DMS153 treated with DMSO at 0.1 percent for 48 hours (cell line): Measurements from ENCODE around the gene RASGRP2.

ENCODE experiments used
- DNase-seq: peaks from one replicate; lab custom pipeline; 2025; ENCODE audit not compliant: unreplicated experiment; lab: John Stamatoyannopoulos, UW

Gene RASGRP2

DNA sequence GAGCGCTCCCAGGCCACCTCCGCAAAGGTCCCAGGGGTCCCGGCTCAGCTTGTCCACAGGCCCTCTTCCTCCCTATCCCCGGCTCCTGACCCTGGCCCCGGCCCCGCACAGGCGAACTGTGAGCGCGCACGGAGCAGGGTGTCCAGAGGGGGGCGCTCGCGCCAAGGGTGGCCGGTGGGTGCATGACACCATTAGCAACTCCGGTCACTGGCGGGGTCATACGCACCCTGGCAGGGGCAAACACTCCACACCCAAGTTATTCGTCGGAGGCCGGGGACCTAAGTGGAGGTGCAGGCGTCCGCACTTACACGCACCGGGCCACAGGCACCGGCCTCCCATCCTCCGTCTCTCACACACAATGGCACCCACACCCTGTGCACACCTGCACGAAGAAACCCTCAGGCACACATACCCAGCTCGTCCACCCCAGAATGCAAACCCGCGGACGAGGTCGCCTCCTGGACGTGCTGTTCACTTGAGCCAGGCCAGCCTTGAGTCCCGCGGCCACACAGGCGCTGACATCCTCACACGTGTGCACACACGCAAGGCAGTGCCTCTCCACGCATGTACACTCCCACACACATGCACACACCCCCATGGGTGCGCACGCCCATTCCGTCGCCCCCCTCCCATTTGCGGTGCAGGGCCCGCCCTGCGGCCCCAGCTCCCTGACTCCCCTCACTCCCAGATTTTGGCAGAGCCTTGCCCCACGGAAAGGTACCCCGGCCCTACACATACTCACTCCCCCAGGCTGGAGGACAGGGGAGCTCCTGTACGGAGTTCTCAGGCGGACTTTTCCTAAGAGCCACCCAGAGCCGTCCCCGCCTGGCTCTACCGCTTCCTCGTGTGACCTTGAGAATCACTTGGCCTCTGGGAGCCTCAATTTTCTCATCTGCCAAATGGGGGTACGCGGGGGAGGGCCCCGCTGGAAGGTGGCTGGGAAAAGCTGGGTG is at the start of gene RASGRP2:
Gene RASGRP2 (minus strand): TSS at position 552 of the 953 bp plus-strand sequence. CDS start 1,276 bp downstream, outside the sequence.
- DNase-seq: no peak

DNA sequence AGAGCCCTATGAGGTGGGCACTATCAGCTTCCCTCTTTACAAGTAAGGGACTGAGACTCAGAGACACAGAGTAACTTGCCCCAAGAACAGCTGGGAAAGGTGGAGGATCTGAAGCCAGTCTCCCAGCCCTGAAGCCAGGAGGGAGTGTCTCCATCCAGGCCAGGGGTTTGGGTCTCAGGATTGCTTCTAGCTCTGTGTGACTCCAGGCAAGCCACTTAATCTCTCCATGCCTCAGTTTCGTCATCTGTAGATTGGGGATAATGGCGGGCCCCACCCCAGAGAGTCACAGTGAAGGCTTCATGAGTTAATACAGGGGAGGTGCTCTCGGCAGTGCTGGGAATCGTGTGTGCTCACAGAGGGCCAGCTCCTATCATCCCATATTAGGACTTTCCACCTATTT is 48.5 kb upstream of the RASGRP2 start:
- DNase-seq: no peak

DNA sequence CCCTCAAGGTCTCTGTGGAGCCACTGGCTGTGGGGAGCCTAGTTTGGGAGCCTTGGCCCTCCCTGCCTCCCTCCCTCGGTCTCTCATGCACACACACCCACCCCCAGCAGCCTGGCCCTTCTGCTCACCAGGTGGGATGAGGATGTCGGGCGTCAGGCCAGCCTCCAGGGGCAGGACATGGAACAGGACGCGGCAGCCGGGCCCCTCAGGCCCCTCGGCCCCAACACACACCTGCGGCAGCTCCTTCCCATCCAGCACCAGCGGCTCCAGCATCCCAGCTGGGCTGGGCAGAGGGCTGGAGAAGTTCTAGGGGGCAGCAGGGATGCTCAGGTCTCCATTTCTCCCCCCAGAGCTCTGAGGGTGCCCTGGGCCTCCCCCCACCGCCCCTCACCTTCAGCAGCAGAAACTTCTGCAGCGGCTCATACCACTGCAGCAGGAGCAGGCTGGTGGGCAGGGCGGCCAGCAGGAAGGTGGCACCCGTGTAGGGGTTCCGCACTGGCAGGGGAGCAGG is 47.9 kb upstream of the RASGRP2 start:
- no peak for DNase-seq

DNA sequence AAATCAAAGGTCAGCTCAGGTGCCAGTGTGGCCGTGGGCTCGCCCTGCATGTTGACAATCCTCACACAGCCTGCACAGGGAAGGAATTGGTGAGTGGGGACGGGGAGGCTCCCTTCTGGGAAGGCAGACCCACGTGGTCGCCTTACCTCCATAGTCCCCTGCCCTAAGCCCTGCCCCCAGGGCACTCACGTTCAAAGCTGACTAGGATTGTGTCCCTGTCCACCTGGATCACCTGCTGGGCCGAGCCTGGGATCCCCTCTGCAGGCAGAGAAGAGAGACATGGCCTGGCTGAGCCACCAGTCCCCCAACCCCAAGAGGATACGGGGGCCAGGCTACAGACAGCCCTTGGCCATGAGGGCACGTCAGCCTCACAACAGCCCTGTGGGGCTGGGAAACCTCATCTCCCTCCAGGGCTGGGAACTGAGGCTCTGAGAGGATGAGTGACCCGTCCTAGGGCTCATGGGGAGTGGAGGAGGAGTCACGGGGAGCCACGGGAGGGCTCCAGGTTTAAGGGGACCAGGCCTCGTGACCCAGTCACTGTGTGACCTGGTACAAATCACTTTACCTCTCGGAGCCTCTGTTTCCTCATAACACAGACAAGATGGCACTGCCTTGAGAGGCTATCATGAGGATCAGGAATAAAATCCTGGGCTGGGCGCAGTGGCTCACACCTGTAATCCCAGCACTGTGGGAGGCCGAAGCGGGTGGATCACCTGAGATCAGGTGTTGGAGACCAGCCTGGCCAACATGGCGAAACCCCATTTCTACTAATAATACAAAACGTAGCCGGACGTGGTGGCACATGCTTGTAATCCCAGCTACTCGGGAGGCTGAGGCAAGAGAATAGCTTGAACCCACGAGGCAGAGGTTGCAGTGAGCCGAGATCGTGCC is 46.5 kb upstream of the RASGRP2 start:
- DNase-seq: no peak

DNA sequence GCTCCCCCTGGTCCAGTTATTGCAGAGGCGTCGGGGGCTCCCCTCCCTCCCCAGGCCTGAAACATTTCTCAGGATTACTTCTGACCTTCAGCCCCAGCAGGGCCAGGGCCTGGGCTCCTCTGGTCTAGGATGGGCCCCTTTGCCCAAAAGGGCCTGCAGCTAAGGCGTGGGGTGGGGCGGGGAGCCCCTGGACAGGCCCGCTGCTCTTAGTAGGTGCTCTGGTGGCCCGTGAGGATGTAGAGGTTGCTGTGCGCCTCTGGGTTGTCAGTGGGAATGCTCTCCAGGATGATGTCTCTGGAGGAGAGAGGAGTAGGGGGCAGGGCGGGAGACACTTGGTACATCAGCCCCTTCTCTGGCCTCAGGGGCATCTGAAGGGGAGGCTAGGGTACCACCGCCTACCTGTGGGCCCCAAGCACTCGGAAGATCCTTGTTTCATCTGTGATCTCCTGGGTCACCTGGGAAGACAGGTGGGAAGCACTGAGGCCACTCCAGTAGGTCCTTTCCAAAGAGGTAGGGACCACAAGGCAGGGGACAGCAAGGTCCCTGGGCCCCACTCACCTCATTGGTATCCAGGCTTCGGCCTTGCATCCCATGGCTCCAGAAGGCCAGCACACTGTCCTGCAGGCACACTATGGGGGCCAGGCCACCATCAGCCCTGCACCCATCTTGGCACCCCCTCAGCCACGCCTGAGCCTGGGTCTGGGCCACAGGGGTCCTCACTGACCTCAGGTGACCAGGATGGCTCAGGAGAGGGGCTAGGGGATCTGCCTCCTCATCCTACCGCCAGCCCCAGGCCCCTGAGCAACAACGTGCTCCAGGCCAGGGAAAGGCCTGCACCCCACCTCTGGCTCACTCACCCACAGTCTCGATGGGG is 45.6 kb upstream of the RASGRP2 start:
- DNase-seq: no peak

DNA sequence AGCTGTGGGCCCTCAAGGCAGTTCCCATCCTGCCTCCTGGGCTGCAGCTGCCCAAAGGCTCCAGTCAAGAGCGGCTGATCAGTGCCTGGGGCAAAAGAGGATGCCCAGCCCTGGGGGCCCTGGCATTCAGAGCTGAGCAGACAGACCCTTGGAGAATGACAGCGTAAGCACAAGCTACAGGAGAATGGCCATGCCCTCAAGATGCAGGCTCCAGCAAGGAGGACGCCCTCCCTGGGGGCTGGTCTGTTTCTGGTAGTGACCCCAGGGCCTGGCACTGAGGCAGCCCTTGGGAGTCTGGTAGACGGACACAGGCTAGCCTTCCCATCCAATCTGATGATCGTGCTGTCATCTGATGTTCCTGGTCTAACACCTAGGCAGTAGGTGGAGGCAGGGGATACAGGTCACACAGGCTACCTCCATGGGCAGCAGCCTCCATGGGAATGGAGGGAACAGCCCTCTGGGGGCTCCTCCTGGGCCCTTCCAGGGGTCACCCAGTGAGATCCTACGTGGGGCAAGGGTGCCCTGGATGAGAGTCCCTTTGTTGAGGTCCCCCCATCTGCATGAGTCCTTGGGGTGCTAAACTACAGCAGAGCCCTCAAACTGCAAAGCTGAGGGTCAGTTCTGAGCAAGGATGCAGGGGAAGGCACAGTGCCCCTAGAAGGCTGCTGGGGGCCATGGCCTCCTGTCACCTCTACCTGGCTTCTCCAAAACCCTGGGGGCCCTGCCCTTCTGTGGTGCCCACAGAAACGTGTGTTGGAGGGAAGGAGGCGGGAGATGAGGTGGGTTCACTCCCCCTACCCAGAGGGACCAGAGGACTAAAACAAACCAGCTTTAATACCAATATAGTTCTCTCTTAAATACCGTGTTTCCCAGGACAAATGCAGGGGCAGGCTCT is 44.6 kb upstream of the RASGRP2 start:
- DNase-seq: no peak

DNA sequence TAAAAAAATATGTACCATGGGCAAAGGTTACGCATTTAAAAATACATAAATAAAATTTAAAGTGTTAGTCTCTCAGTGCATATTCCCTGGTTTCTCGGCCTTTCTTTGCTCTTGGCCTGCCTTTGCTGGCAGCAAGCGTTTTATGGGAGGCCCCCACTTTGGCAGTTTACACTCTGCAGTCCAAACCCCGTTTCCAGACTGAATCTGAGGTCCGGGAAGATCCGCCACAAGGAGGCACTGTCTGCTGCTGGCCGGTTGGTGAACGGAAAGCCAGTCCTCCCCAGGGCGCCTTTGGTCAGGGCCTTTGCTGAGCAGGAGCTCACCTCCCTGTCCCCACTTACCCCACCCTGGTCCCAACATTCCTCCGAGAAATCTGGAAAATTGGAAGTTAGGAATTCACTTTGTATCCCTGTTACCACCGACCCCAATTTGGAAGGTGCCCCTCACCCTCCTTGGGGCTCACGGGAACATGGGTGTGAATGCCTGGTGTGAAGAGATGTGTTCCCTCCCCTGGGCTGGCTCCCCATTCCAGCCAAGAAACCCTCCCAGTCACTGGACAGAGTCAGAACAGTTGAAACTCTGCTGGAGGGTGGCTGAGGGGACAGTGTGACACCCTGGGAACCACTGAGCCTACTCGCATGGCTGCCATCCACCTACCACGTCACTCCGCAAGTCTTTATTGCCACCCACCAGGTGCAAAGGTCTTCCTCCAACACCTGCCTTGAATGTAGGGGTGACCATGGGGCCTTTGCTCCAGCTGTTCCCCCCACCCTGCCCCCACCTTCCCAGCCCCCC is 43.8 kb upstream of the RASGRP2 start:
- DNase-seq: no peak

DNA sequence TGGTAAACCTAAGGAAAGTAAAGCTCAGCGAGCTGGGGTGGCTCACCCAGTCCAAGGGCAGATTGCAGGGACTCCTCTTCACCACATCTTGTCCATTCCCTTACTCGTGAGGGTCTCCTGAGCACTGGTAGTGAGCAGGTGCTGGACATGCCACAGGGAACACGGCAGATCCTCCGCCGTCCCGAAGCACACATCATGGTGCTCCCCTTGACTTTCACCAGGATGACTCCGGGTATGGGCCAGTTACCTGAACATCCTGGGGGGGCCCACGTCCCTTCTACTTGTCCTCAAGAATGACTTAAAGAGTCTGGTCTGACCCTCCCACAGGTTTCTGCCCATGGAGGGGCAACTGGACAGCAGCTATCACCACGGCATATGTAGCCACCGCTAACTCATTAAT is 42.4 kb upstream of the RASGRP2 start:
- DNase-seq: no peak

DNA sequence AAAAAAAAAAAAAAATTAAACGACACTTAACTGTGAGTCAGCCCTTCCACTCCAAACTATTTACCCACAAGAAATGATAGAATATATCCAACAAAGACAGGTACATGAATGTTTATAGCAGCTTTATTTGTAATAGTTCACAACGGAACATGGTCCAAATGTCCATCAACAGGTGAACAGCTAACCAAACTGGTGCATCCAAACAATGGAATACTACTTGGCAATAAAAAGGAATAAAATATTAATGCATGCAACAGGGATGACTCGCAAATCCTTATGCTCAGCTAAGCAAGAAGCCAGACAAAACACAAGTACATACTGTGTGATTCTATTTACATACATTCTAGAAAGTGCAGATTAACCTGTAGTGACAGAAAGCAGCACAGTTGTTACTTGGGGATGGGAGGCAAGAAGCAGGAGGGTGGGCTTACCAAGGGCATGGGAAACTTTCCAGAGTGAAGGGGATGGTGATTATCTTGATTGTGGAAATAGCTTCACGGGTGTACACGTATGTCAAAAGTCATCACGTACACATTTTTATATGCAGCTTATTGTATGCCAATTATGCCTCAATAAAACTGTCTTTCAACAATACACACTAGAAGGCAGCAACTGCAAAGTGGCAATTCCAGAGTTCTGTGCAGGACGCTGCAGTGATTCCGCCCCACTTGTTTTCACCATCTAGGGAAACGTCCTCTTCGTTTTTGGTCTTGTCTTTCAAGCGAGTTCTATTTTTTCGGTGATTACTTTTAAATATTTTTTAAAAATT is 41.1 kb upstream of the RASGRP2 start:
- no peak for DNase-seq

DNA sequence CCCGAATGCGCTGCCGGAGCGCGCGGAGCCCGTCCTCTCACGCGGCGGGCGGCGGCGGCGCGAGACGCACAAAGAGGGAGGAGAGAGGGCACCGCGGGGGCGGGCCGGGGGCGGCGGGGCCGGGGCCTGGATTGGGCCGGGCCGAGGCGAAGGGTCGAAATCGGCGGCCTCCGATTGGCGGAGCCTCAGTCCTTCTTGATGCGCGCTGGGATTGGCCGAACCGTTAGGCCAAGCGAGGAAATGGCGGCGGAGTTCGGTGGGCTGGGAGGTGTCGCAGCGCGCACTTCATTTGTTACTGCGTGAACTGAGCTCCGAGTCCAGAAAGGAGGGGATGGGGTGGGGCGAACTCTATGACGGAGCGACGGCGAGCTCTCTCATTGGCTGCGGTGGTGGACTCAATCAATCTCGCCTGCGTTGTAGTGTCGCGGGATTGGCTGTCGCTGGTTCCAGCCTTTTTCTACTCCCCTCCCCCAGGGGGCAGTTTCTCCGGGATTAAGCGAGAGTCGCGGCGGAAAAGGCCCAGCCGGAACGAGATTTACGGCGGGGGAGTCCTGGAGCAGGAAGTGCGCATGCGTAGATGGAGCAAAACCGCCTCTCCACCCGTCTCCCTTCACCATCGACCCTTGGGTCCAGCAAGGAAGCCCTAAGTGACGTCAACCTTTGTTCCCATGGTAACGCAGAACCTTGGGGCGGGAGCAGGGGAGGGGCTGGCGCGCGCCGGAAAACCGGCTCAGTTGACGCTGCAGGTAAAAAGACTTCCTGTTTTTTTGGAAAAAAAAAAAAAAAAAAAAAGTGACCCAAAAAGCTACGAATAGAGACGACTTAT is 34.7 kb upstream of the RASGRP2 start, which contains the start of gene SF1:
Gene SF1 (minus strand): TSS at position 70 of the 826 bp plus-strand sequence. CDS start 150 bp downstream, outside the sequence.
- peak; percentile 99 for DNase-seq

DNA sequence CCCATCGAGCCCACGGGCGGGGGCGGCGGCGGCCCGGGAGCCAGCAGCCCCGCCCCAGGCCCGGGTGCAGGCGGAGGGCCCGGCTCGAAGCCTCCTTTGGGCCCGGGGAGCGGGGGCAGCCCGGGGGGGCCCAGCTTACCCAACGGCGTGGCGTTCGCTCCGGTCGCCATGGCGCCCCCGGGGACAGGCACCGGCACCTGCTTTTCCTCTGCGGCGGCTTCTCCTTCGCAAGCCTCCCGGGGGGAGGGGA is 34.2 kb upstream of the RASGRP2 start:
- DNase-seq: no peak

DNA sequence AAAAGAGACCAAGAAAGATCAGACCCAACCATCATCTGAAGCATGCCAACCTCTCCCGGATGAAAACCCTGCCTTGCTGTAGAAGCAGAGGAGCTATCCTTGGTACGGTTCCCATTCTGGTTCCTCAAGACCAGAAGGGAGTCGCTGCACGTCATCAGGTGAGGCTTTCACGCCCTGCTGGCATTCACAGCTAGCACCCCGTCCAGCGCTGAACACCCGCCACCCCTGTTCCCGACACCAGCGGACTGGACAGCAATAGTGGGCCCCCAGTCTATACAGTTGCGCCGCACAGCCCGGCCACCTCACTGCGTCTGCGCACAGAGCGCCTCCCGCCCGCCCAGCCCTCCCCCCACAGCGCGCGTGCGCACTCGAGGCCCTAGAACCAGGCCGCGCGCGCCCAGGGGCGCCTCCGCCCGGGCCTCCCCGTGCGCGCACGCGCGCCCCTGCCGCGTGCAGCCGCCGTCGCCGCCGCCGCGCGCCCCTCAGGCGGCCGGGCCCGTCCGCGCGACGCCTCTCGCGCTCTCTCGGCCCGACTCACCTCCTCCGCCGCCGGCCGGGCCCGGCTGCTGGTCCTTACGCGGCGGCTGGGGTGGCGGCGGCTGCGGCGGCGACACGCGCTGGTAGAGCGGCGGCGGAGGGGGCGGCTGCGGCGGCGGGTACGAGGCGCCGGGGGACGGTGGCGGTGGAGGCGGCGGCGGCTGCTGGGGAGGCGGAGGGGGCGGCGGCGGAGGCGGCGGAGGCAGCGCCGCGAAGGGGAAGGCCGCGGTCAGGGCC is 33.7 kb upstream of the RASGRP2 start:
- peak; percentile 36 for DNase-seq

DNA sequence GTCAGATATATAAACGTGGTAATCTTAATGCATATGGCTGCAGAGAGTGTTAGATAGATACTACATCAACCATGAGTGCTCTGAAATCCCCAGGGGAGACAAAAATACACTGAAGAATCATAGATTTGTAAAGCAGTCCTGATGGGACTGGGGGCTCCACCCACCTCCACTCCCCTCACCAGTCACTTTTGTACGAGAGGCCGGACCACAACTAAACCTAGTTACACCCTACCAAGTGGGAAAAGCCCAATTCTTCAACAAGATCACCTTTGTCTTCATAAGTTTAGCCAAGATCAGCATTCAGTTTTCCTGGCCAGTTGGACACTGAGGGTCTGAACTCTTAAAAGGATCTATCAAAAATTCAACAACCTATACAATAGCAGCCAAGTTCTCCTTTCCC is 32.9 kb upstream of the RASGRP2 start:
- no peak for DNase-seq

DNA sequence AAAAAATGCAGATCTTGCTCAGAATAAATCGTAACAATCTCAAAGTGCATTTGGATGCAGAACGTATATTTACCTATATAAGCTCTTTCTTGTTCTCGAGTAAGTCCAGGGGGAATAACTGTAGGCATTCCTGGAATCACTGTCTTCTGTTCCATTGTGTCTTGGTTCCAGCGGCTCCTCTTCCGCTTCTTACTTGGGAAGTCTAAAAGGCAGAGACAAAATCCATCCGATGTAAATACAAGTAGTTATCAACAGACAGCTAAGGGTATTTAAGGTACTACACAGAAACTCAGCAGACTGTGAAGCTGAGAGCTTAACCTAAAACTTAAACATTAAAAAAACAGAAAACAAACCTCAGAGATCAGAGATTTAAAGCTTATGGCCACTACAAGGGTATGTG is 32.5 kb upstream of the RASGRP2 start:
- DNase-seq: no peak

DNA sequence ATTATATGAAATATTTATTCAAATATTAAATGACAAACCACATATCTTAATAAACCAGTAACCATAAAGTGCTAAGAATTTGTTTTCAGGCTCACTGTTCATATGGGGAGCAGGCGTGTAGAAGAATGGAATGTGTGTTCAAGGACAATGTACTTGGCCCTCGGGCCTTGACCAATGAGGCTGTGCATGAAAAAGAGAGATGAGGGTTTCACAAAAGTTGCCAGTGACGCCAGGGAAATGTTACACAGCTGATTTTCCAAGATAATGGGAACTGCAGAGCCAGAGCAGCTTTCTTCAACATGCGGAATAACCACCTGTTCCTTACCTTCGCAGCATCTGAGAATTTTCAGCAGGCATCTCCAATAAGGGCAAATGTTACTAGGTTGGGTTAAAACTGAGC is 30.2 kb upstream of the RASGRP2 start:
- DNase-seq: no peak

DNA sequence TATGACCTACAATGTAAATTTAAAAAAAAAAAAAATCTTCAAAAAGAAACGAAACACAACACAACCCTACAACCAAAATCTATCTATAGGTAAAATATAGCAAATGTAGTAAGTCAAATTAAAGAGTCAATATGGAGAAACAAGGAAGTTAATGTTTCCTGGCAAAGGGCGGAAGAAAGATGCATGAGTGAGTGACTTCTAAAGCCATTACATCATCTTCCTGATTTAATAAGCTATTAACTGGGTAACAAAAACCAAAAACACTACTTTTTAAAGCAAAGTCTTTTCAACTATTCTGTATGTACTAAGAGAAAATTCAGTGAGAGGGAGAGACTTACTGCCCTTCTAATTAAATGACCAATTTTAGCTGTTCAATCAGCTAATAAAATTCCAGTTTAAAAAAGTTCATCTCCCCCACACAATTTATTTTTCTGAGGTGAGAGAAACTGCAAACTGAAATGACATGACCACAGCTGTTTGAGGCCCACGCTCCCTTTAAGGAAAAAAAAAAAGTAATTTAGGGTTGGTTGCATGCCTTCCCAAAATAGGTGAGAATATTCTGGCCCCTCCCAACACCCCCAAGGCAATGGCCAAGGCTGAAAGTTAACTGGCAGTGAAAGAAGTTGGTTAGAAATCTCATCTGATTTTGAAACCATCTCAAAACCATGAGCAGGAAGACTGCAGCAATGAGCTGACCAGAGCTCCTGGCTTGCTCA is 28.5 kb upstream of the RASGRP2 start:
- no peak for DNase-seq
